Measurements from ENCODE around the gene ENTPD8. TPM values are rescaled to one million over a fixed set of nuclear protein-coding genes. Genes with fewer than 3 reads are reported as not detected.
A peak's percentile ranks its signal among the peaks of the same experiment; 100 is the strongest.

Gene ENTPD8
- total and polyA plus RNA-seq, 2 of the 4 experiments (the other 2 are of a cell fraction): 0.07 TPM; not detected in 1

- no peaks in the 10 kb centered on the region for H3K36me3 ChIP-seq (ENCODE audit: control insufficient read depth, insufficient read depth, low read length)
- intact Hi-C loops (cut with micrococcal nuclease) (no loop called here), dilution Hi-C loops (cut with HindIII; ENCODE audit: low sequenced_read_pairs, unreplicated experiment) (no loop called here), in situ Hi-C loops (cut with MboI; ENCODE audit: low sequenced_read_pairs) (no loop called here)
- TF ChIP-seq MXI1 (IDR thresholded peaks at IDR 0.05; ENCODE audit: borderline replicate concordance, low read depth, low read length) (no peak), CTCF (conservative IDR thresholded peaks at IDR 0.05; ENCODE audit: low read depth, low read length) (no peak), NFE2L2 (IDR thresholded peaks at IDR 0.05; ENCODE audit: low read depth, low read length) (no peak), RFX5 (IDR thresholded peaks at IDR 0.05; ENCODE audit: low read depth, low read length) (no peak), RAD21 (IDR thresholded peaks at IDR 0.05; ENCODE audit: low read length) (no peak), POLR2A (IDR thresholded peaks at IDR 0.05; ENCODE audit: low read depth, low read length) (no peak), SMC3 (IDR thresholded peaks at IDR 0.05; ENCODE audit: low read depth, low read length) (no peak), USF2 (IDR thresholded peaks at IDR 0.05; ENCODE audit: low read depth, low read length) (no peak), MAZ (IDR thresholded peaks at IDR 0.05; ENCODE audit: borderline replicate concordance, low read depth, low read length) (no peak), FOS (IDR thresholded peaks at IDR 0.05; ENCODE audit: low read depth, low read length) (no peak), CHD1 (IDR thresholded peaks at IDR 0.05; ENCODE audit: low read depth, low read length) (no peak), MAFK (IDR thresholded peaks at IDR 0.05; ENCODE audit: low read depth, low read length) (no peak), RCOR1 (IDR thresholded peaks at IDR 0.05; ENCODE audit: insufficient replicate concordance, low read length) (no peak), CEBPB (IDR thresholded peaks at IDR 0.05; ENCODE audit: low read depth, low read length) (no peak), BHLHE40 (IDR thresholded peaks at IDR 0.05; ENCODE audit: low read depth, low read length) (no peak)
- TF ChIP-seq, protein P1, sequence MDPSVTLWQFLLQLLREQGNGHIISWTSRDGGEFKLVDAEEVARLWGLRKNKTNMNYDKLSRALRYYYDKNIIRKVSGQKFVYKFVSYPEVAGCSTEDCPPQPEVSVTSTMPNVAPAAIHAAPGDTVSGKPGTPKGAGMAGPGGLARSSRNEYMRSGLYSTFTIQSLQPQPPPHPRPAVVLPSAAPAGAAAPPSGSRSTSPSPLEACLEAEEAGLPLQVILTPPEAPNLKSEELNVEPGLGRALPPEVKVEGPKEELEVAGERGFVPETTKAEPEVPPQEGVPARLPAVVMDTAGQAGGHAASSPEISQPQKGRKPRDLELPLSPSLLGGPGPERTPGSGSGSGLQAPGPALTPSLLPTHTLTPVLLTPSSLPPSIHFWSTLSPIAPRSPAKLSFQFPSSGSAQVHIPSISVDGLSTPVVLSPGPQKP (IDR thresholded peaks at IDR 0.05; ENCODE audit: borderline replicate concordance, low read depth, low read length): no peak
- ATAC-seq (ENCODE audit: low read depth): no peak
- no peak overlapping the region for H3K27ac ChIP-seq (ENCODE audit: insufficient read depth, low read length)
- H2BK120ac ChIP-seq (ENCODE audit: low read depth, low read length): no peak overlapping the region
- H2BK5ac ChIP-seq (ENCODE audit: low read depth, low read length, poor library complexity, severe bottlenecking): no peak overlapping the region
- H4K20me1 ChIP-seq (ENCODE audit: insufficient read depth, low read length): peaks cover 6% of the 10 kb centered on the region; the same call in 1 of the 2 replicates
- H3K56ac ChIP-seq (ENCODE audit: extremely low read depth, insufficient read depth, low read length): no peak overlapping the region
- H3K23ac ChIP-seq (ENCODE audit: low read depth, low read length): no peak overlapping the region
- no peak overlapping the region for H3K18ac ChIP-seq (ENCODE audit: low read depth, low read length)
- H3K9me3 ChIP-seq (ENCODE audit: control insufficient read depth, insufficient read depth, low read length): no peaks in the 10 kb centered on the region
- H3K9ac ChIP-seq (ENCODE audit: low read depth, low read length): no peak overlapping the region
- no peak overlapping the region for H3K4me3 ChIP-seq (ENCODE audit: insufficient read depth, low read depth, low read length)
- H4K8ac ChIP-seq (ENCODE audit: low read depth in 2 of 2, low read length in 2 of 2): no peak overlapping the region
- H3K79me1 ChIP-seq (ENCODE audit: low read depth in 1 of 2, low read length in 2 of 2): no peaks in the 10 kb centered on the region
- CTCF ChIA-PET: no interaction called here
- POLR2A ChIA-PET (ENCODE audit: unreplicated experiment): no interaction called here
- peaks cover 4% of the 10 kb centered on the region for H3K9me1 ChIP-seq (ENCODE audit: insufficient read depth, low read length)
- peaks cover 28% of the 10 kb centered on the region for H3K27me3 ChIP-seq (ENCODE audit: control insufficient read depth, insufficient read depth, low read length)
- WGBS, 2 experiments (ENCODE audit: extremely low coverage in 2 of 2, insufficient read length in 1 of 2): 95% methylated on average over 3 of the region's 15 CpGs; no CpG with 5 or more reads in 1 of the 2 experiments
- no peak overlapping the region for H2BK20ac ChIP-seq (ENCODE audit: low read depth, low read length)
- H4K5ac ChIP-seq (ENCODE audit: low read depth, low read length): no peak overlapping the region
- H2AK5ac ChIP-seq (ENCODE audit: low read depth, low read length): no peak overlapping the region
- H3K4me1 ChIP-seq (ENCODE audit: control insufficient read depth, insufficient read depth, low read length): peaks cover 6% of the 10 kb centered on the region
- H4K91ac ChIP-seq (ENCODE audit: insufficient read depth, low read depth, low read length): no peak overlapping the region
- H2AFZ ChIP-seq (replicated peaks; ENCODE audit: low read length, poor library complexity): no peak overlapping the region
- no TSS peak for BruUV-seq (replicated peaks)
- H2BK15ac ChIP-seq (ENCODE audit: low read depth, low read length): no peak overlapping the region
- H3K14ac ChIP-seq (replicated peaks; ENCODE audit: low read depth, low read length): no peak overlapping the region
- no peak overlapping the region for H3K4me2 ChIP-seq (ENCODE audit: low read depth, low read length)
- peak overlapping the region; percentile 55 for H2AK9ac ChIP-seq (replicated peaks; ENCODE audit: low read depth, low read length, poor library complexity)
- DNase-seq: no peak
- no peak overlapping the region for H3K4ac ChIP-seq (ENCODE audit: low read depth, low read length)
Measured at GRCh38 chr9:137486141-137486490, 45.0 kb upstream of the ENTPD8 start.

Data from IMR-90 (cell line).